GM13977 (cell line): ENCODE data around the gene ZMAT5.

Source experiments
- DNase-seq: peaks from one replicate; pipeline ENCODE4 v3.0.0; 2012; ENCODE audit warnings: low spot score
- in situ Hi-C: fragments of 300-500 bp; cut with MboI; formaldehyde crosslinking; loops from one replicate; pipeline ENCODE4 v1.12.0; 2022; ENCODE audit warnings: low sequenced_read_pairs, low pct_unique_long_range_greater_than_20kb, mixed read lengths, inconsistent platforms; ENCODE audit not compliant: unreplicated experiment
- TF ChIP-seq, protein P1 (sequence below): IDR thresholded peaks from 2 replicates; pipeline ENCODE4 v1.5.1; 2012; ENCODE audit warnings: mild to moderate bottlenecking, control low read depth; ENCODE audit not compliant: insufficient read depth; ENCODE audit errors: extremely low read depth, missing control alignments

ZMAT5 gene

DNA sequence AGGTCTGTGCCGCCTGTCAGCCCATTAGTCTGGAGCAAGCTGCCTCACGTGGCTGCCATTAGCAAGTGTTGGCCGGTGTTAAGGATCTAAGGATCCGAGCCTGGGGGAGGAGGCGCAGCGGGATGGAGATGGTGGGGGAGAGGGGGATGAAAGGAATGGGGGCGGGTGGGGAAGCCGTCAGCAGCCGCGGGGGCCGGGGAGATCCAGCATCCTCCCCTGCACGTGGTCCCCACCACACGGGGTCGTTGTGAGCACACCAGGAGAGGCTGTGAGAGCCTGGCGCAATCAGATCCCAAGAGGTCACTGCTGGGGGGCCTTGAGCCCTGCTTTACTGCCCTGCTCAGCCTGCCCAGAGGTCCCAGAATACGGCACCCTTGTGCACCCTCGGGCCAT lies 39.7 kb downstream of the ZMAT5 start:
- peak; percentile 77 for DNase-seq
- in situ Hi-C loops: no loop called here
- TF ChIP-seq, protein P1, sequence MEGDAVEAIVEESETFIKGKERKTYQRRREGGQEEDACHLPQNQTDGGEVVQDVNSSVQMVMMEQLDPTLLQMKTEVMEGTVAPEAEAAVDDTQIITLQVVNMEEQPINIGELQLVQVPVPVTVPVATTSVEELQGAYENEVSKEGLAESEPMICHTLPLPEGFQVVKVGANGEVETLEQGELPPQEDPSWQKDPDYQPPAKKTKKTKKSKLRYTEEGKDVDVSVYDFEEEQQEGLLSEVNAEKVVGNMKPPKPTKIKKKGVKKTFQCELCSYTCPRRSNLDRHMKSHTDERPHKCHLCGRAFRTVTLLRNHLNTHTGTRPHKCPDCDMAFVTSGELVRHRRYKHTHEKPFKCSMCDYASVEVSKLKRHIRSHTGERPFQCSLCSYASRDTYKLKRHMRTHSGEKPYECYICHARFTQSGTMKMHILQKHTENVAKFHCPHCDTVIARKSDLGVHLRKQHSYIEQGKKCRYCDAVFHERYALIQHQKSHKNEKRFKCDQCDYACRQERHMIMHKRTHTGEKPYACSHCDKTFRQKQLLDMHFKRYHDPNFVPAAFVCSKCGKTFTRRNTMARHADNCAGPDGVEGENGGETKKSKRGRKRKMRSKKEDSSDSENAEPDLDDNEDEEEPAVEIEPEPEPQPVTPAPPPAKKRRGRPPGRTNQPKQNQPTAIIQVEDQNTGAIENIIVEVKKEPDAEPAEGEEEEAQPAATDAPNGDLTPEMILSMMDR: peak; percentile 61

DNA sequence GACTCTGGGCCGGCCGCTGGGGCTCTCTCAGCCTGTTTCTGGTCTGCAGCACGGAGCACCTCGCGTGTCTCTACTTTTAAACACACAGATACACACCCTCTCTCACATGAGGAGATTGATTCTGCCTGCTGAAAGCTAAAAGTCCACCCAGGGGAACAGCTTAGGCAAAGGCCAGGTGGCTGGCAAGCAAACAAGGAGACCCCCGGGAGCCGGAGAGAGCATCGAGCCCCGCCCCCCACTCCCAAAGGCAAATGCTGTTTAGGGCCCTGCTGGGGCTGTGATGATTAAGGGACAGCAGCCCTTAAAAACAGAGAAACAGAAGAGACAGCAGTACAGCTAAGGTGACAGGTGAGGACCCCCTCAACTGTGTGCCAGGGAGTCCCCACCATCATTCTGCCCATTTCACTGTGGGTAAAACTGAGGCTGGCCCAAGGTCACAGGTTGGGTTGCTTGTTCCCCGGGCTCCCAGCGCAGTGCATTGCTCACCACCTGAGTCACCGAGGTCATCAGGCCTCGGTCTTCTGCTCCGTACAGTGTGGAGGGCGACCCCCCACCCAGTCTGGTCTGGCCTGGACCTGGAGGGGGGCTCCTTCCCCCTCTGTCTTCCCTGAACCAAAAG lies 40.2 kb downstream of the ZMAT5 start:
- in situ Hi-C loops: no loop called here
- TF ChIP-seq, protein P1: no peak
- DNase-seq: no peak

DNA sequence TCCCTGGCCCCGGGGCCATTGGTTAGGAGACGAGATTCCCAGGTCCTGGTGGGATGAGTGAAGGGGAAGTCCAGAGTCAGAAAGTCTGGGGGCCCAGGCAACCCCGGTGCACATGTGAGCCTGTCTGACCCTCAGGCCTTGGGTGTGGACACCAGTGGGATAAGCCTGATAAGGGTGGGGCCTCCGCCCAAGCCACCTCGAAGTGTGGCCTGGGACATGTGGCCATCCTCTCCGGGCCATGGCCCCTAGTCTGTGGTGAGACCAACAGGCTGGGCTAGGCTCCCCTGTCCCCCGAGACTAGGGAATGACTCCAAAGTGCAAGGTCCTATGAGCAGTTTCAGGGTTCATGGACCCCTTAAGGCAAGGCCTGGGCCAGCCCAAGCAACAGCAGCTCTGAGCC lies 40.7 kb downstream of the ZMAT5 start:
- in situ Hi-C loops: no loop called here
- TF ChIP-seq, protein P1: no peak
- no peak for DNase-seq

DNA sequence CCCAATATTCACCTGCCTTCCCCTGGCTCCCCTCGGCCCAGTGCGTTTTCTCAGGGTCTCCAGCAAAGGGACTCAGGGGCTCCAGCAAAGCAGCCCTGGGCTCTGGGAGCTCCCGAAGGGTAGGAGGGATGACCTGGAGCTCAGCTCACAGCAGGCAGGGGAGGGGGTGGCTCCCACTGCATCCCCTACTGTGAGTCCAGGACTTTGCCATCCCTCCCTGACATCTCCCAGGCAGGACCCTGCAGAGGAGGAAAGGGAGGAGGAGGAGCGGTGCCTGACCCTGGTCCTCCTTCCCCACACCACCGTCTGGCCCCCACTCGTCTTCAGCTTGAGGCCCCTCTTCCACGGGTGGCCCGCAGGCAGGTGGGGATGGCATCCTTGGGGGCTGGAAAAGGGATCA lies 42.0 kb downstream of the ZMAT5 start:
- TF ChIP-seq, protein P1: no peak
- no peak for DNase-seq
- in situ Hi-C loops: no loop called here

DNA sequence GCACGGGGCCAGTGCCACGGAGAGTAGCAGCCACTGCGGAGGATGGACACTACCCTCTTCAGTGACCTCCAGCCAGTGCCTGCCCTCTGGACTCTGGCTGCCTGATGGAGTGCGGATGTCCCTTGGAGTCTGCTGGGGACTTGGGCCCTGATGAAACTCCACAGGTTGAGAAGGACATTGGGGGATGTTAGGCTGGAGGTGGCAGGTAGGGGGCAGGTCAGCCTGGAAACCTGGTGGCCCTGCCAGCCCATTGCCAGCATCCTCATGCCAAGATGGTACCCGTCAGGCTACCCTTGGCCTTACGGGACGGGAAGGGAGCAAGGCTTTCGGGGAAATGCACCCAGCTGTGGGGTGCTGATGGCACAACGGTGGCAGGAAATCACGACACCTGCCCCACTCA lies 43.0 kb downstream of the ZMAT5 start:
- TF ChIP-seq, protein P1: no peak

DNA sequence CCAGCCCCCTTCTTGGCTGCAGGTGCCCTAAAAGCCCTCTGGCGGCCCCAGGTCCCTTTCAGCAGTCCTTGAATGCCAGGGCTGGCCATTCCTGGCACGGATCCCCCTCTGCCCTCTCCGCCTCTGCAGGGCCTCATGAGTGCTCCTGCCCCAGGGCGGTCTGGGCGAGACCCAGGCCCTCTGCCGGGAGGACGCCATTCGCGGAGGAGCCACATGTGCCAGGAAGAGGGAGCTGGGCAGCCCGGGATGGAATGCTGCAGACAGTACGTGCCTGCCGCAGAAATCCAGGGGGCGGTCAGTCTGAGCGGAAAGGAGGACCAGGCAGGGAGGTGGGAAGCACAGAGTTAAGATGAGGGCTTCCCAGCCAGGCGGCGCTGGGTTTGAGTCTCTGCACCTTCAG lies 44.2 kb downstream of the ZMAT5 start:
- no peak for DNase-seq
- TF ChIP-seq, protein P1: no peak
- in situ Hi-C loops: no loop called here

More for the DNA sequence above, 43.0 kb downstream of the ZMAT5 start:
- DNase-seq: no peak
- in situ Hi-C loops: no loop called here
